HUES48 (cell line): ENCODE data around the gene BANF1.

Experiments
- H3K27ac ChIP-seq: one replicate; pipeline ENCODE4 v1.7.0; 2013; ENCODE audit warnings: low read depth, low read length, inconsistent platforms
- H3K27me3 ChIP-seq: 2 replicates; pipeline ENCODE4 v1.6.1; 2013; ENCODE audit warnings: mild to moderate bottlenecking, low read length; ENCODE audit not compliant: control insufficient read depth, insufficient read depth
- H3K36me3 ChIP-seq: 2 replicates; pipeline ENCODE4 v1.6.1; 2013; ENCODE audit warnings: low read length; ENCODE audit not compliant: control insufficient read depth, insufficient read depth
- H3K4me1 ChIP-seq: 2 replicates; pipeline ENCODE4 v1.6.1; 2013; ENCODE audit warnings: mild to moderate bottlenecking, low read length; ENCODE audit not compliant: control insufficient read depth, insufficient read depth
- H3K4me3 ChIP-seq: 2 replicates; pipeline ENCODE4 v1.5.1; 2013; ENCODE audit warnings: mild to moderate bottlenecking, low read depth, low read length
- H3K9ac ChIP-seq: 2 replicates; pipeline ENCODE4 v1.6.1; 2013; ENCODE audit warnings: mild to moderate bottlenecking, low read depth, low read length, moderate library complexity
- H3K9me3 ChIP-seq: 2 replicates; pipeline ENCODE4 v1.6.1; 2013; ENCODE audit warnings: low read length; ENCODE audit not compliant: control insufficient read depth, insufficient read depth

Gene BANF1

GRCh38 chr11:66012946-66013761 lies 10.9 kb downstream of the BANF1 start:
- H3K27me3 ChIP-seq = peaks cover 17% of the 10 kb centered on the region
- no peak overlapping the region for H3K9ac ChIP-seq
- no peak overlapping the region for H3K27ac ChIP-seq
- no peaks in the 10 kb centered on the region for H3K36me3 ChIP-seq
- no peaks in the 10 kb centered on the region for H3K4me1 ChIP-seq
- H3K4me3 ChIP-seq = no peak overlapping the region
- H3K9me3 ChIP-seq = no peaks in the 10 kb centered on the region

- no peaks in the 10 kb centered on the region for H3K9me3 ChIP-seq
- peaks cover 17% of the 10 kb centered on the region for H3K27me3 ChIP-seq
- no peak overlapping the region for H3K4me3 ChIP-seq
- H3K4me1 ChIP-seq = no peaks in the 10 kb centered on the region
- H3K27ac ChIP-seq = no peak overlapping the region
- H3K36me3 ChIP-seq = no peaks in the 10 kb centered on the region
- H3K9ac ChIP-seq = no peak overlapping the region
Measured at GRCh38 chr11:66013762-66014100, 11.4 kb downstream of the BANF1 start.

- Histone ChIP-seq H3K36me3 (no peaks in the 10 kb centered on the region), H3K4me3 (no peak overlapping the region), H3K27me3 (peaks cover 17% of the 10 kb centered on the region), H3K4me1 (no peaks in the 10 kb centered on the region), H3K27ac (no peak overlapping the region), H3K9me3 (no peaks in the 10 kb centered on the region), H3K9ac (no peak overlapping the region)
Measured at GRCh38 chr11:66014804-66015453, 12.6 kb downstream of the BANF1 start.

- Histone ChIP-seq H3K4me1 (no peaks in the 10 kb centered on the region), H3K9ac (no peak overlapping the region), H3K9me3 (no peaks in the 10 kb centered on the region), H3K4me3 (no peak overlapping the region), H3K36me3 (no peaks in the 10 kb centered on the region), H3K27me3 (peaks cover 17% of the 10 kb centered on the region), H3K27ac (no peak overlapping the region)
Measured at GRCh38 chr11:66015454-66015881, 13.2 kb downstream of the BANF1 start.

GRCh38 chr11:66015936-66016792 lies 13.9 kb downstream of the BANF1 start:
- no peak overlapping the region for H3K27ac ChIP-seq
- no peak overlapping the region for H3K4me3 ChIP-seq
- no peaks in the 10 kb centered on the region for H3K4me1 ChIP-seq

GRCh38 chr11:66016793-66017177 lies 14.5 kb downstream of the BANF1 start:
- Histone ChIP-seq H3K9me3 (no peaks in the 10 kb centered on the region), H3K27me3 (peaks cover 16% of the 10 kb centered on the region), H3K9ac (no peak overlapping the region), H3K27ac (no peak overlapping the region), H3K4me1 (no peaks in the 10 kb centered on the region), H3K36me3 (no peaks in the 10 kb centered on the region), H3K4me3 (no peak overlapping the region)

More at GRCh38 chr11:66015936-66016792, 13.9 kb downstream of the BANF1 start:
- Histone ChIP-seq H3K9me3 (no peaks in the 10 kb centered on the region), H3K9ac (no peak overlapping the region), H3K27me3 (peaks cover 17% of the 10 kb centered on the region), H3K36me3 (no peaks in the 10 kb centered on the region)

GRCh38 chr11:66017321-66017720 lies 15.0 kb downstream of the BANF1 start:
- no peak overlapping the region for H3K27ac ChIP-seq
- H3K9ac ChIP-seq = no peak overlapping the region
- H3K9me3 ChIP-seq = no peaks in the 10 kb centered on the region
- H3K27me3 ChIP-seq = peaks cover 12% of the 10 kb centered on the region
- no peaks in the 10 kb centered on the region for H3K4me1 ChIP-seq
- H3K4me3 ChIP-seq = no peak overlapping the region
- no peaks in the 10 kb centered on the region for H3K36me3 ChIP-seq

- Histone ChIP-seq H3K27ac (no peak overlapping the region), H3K4me3 (no peak overlapping the region), H3K9me3 (no peaks in the 10 kb centered on the region), H3K27me3 (peaks cover 17% of the 10 kb centered on the region; the same call in 1 of the 2 replicates), H3K4me1 (no peaks in the 10 kb centered on the region), H3K9ac (no peak overlapping the region), H3K36me3 (no peaks in the 10 kb centered on the region)
Measured at GRCh38 chr11:66020212-66020611, 17.9 kb downstream of the BANF1 start.

GRCh38 chr11:66020618-66021357 lies 18.5 kb downstream of the BANF1 start:
- no peak overlapping the region for H3K27ac ChIP-seq
- H3K9me3 ChIP-seq = no peaks in the 10 kb centered on the region
- peaks cover 17% of the 10 kb centered on the region; the same call in 1 of the 2 replicates for H3K27me3 ChIP-seq
- no peak overlapping the region for H3K9ac ChIP-seq
- no peaks in the 10 kb centered on the region for H3K4me1 ChIP-seq
- no peak overlapping the region for H3K4me3 ChIP-seq
- H3K36me3 ChIP-seq = no peaks in the 10 kb centered on the region

GRCh38 chr11:66022401-66023185 lies 20.3 kb downstream of the BANF1 start:
- H3K9me3 ChIP-seq = no peaks in the 10 kb centered on the region
- no peaks in the 10 kb centered on the region for H3K36me3 ChIP-seq
- peaks cover 17% of the 10 kb centered on the region; the same call in 1 of the 2 replicates for H3K27me3 ChIP-seq
- no peaks in the 10 kb centered on the region for H3K4me1 ChIP-seq
- no peak overlapping the region for H3K9ac ChIP-seq
- no peak overlapping the region for H3K4me3 ChIP-seq
- no peak overlapping the region for H3K27ac ChIP-seq
